CD4-positive, alpha-beta T cell treated with Interleukin-4 for 1 hour (primary cell): ENCODE results near the gene SLC25A39.
A peak's percentile ranks its signal among the peaks of the same experiment; 100 is the strongest.
"Not testable (repeated sequence)": the region's sequence is repeated elsewhere in the genome, so short reads cannot be mapped to it uniquely, and the experiment has no call there.

Source experiments
- DNase-seq, 2 donors: peaks; one replicate each; pipeline ENCODE4 v3.0.0-alpha.2; 2020 to 2022

SLC25A39 gene

GRCh38 chr17:44353672-44354331 lies 29.2 kb upstream of the SLC25A39 start:
- DNase-seq, result no peak

- DNase-seq, result no peak
These were observed 28.4 kb upstream of the SLC25A39 start for GRCh38 chr17:44352828-44353671.

GRCh38 chr17:44351961-44352827 lies 27.6 kb upstream of the SLC25A39 start:
- DNase-seq, result no peak

GRCh38 chr17:44351464-44351863 lies 26.8 kb upstream of the SLC25A39 start:
- DNase-seq, result no peak

- DNase-seq, result peak; percentile 77 to 78
These were observed 26.2 kb upstream of the SLC25A39 start for GRCh38 chr17:44350733-44351226.

GRCh38 chr17:44349553-44350070 lies 25.0 kb upstream of the SLC25A39 start:
- DNase-seq, result no peak

- no peak for DNase-seq
These were observed 24.4 kb upstream of the SLC25A39 start for GRCh38 chr17:44348988-44349364.

- DNase-seq, result peak; percentile 19 to 76
These were observed 23.8 kb upstream of the SLC25A39 start for GRCh38 chr17:44348234-44348987.

GRCh38 chr17:44347206-44348055 lies 22.8 kb upstream of the SLC25A39 start:
- DNase-seq, result not testable (repeated sequence)

- no peak for DNase-seq
These were observed 21.6 kb upstream of the SLC25A39 start for GRCh38 chr17:44346064-44346844.

- DNase-seq, result peak; percentile 59 to 61
These were observed 20.9 kb upstream of the SLC25A39 start for GRCh38 chr17:44345454-44346026.

- peak; percentile 89 to 90 for DNase-seq
These were observed 20.4 kb upstream of the SLC25A39 start, which contains the start of gene GRN for GRCh38 chr17:44344939-44345453. TSS of gene GRN (plus strand) at chr17:44345302. CDS start at chr17:44349165, 3,863 bp downstream.

- no peak for DNase-seq
These were observed 19.0 kb upstream of the SLC25A39 start for GRCh38 chr17:44343510-44344209.

GRCh38 chr17:44340553-44340952 lies 15.9 kb upstream of the SLC25A39 start:
- DNase-seq, result not testable (repeated sequence)

GRCh38 chr17:44338702-44339101 lies 14.1 kb upstream of the SLC25A39 start:
- DNase-seq, result peak in 1 of 2 donors; percentile 43

GRCh38 chr17:44335968-44336367 lies 11.3 kb upstream of the SLC25A39 start:
- DNase-seq, result no peak

GRCh38 chr17:44335564-44335963 lies 10.9 kb upstream of the SLC25A39 start:
- no peak for DNase-seq

- DNase-seq, result no peak
These were observed 10.1 kb upstream of the SLC25A39 start for GRCh38 chr17:44334727-44335126.

GRCh38 chr17:44334315-44334714 lies 9.7 kb upstream of the SLC25A39 start:
- DNase-seq, result no peak
